ENCODE data around the gene KISS1.
A peak's percentile ranks its signal among the peaks of the same experiment; 100 is the strongest.
"Not testable (repeated sequence)": the region's sequence is repeated elsewhere in the genome, so short reads cannot be mapped to it uniquely, and the experiment has no call there.

Gene KISS1

GRCh38 chr1:204196068-204196795 is at the start of gene KISS1:
Gene KISS1 (minus strand): TSS chr1:204196491. CDS start chr1:204192876, 3,615 bp downstream.
- no peak for DNase-seq

GRCh38 chr1:204242920-204243319 is 46.6 kb upstream of the KISS1 start:
- DNase-seq, result no peak

GRCh38 chr1:204241914-204242313 is 45.6 kb upstream of the KISS1 start:
- no peak for DNase-seq

- no peak for DNase-seq
Measured at GRCh38 chr1:204241050-204241449, 44.8 kb upstream of the KISS1 start.

GRCh38 chr1:204240233-204240632 is 43.9 kb upstream of the KISS1 start:
- DNase-seq, result no peak

GRCh38 chr1:204239401-204239800 is 43.1 kb upstream of the KISS1 start:
- DNase-seq, result not testable (repeated sequence)

- not testable (repeated sequence) for DNase-seq
Measured at GRCh38 chr1:204238520-204238919, 42.2 kb upstream of the KISS1 start.

- not testable (repeated sequence) for DNase-seq
Measured at GRCh38 chr1:204237515-204237914, 41.2 kb upstream of the KISS1 start.

GRCh38 chr1:204232526-204232925 is 36.2 kb upstream of the KISS1 start:
- no peak for DNase-seq

GRCh38 chr1:204230211-204230610 is 33.9 kb upstream of the KISS1 start:
- no peak for DNase-seq

GRCh38 chr1:204228896-204229295 is 32.6 kb upstream of the KISS1 start:
- no peak for DNase-seq

GRCh38 chr1:204227996-204228785 is 31.9 kb upstream of the KISS1 start:
- no peak for DNase-seq

- no peak for DNase-seq
Measured at GRCh38 chr1:204227351-204227750, 31.1 kb upstream of the KISS1 start.

- DNase-seq, result no peak
Measured at GRCh38 chr1:204225841-204226735, 29.8 kb upstream of the KISS1 start.

GRCh38 chr1:204224655-204225054 is 28.4 kb upstream of the KISS1 start:
- no peak for DNase-seq

- no peak for DNase-seq
Measured at GRCh38 chr1:204223129-204223860, 27.0 kb upstream of the KISS1 start.

GRCh38 chr1:204222764-204223055 is 26.4 kb upstream of the KISS1 start:
- peak in 1 of 14 donors; percentile 17 for DNase-seq

GRCh38 chr1:204222006-204222763 is 25.9 kb upstream of the KISS1 start:
- no peak for DNase-seq

GRCh38 chr1:204221271-204221670 is 25.0 kb upstream of the KISS1 start:
- no peak for DNase-seq

GRCh38 chr1:204219971-204220616 is 23.8 kb upstream of the KISS1 start:
- DNase-seq, result no peak

- no peak for DNase-seq
Measured at GRCh38 chr1:204218552-204218951, 22.3 kb upstream of the KISS1 start.
